Renal cortex interstitium (tissue), 11 donors: ENCODE data around the gene LAMP2. TPM values are rescaled to one million over a fixed set of nuclear protein-coding genes. Genes with fewer than 3 reads are reported as not detected.

Experiments used
- DNase-seq, 11 donors: peaks; one replicate each; pipeline ENCODE4 v3.0.0-alpha.2; 2013; ENCODE audit warnings: low read depth in 9 of 11, low spot score in 4 of 11; ENCODE audit errors: extremely low read depth in 1 of 11
- polyA plus RNA-seq, 3 donors: library from polyadenylated mRNA; unstranded; fragments of 120-200 nt; gene quantifications; one replicate each; pipeline ENCODE4 v1.2.1, GENCODE V29; 2013; ENCODE audit not compliant: insufficient read length in 3 of 3

LAMP2 gene
- polyA plus RNA-seq, 3 donors = 140 to 160 (median 158) TPM

DNA sequence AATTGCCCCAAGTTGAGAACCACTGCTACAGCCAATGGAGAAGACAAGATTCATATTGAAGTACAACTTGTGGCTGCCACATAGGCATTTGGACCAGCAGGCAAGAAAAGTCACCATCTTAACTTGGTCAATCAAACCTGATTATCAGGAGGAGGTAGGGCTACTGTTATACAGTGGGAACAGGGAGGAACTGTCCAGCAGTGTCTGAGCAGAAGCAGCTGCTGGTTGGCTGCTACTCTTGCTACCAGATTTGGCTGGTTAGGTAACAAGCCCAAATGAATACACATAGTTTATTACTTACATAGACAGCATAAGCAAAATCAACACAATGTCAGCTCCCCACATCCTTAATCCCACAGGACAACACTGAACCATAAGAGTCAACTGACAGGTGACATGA, 67.8 kb downstream of the LAMP2 start:
- DNase-seq = no peak

DNA sequence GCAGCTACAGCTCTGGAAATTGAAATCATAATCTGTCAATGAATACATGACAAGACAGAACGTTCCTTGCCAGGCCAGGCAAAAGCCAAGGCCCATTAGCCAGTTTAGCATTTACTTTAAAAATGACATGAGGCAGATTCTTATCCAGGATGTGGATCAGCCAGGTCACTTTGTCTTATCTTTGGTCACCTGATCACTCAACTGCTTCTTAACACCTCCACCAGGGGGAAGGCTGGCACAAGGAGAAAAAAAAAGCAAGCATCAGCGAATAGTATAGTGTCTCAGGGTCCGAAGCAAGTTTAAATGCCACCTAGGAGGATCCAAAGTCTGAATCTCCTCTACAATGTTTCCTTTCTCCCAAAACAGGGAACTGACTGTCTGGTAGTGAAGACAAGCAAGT, 88.4 kb downstream of the LAMP2 start:
- no peak for DNase-seq

DNA sequence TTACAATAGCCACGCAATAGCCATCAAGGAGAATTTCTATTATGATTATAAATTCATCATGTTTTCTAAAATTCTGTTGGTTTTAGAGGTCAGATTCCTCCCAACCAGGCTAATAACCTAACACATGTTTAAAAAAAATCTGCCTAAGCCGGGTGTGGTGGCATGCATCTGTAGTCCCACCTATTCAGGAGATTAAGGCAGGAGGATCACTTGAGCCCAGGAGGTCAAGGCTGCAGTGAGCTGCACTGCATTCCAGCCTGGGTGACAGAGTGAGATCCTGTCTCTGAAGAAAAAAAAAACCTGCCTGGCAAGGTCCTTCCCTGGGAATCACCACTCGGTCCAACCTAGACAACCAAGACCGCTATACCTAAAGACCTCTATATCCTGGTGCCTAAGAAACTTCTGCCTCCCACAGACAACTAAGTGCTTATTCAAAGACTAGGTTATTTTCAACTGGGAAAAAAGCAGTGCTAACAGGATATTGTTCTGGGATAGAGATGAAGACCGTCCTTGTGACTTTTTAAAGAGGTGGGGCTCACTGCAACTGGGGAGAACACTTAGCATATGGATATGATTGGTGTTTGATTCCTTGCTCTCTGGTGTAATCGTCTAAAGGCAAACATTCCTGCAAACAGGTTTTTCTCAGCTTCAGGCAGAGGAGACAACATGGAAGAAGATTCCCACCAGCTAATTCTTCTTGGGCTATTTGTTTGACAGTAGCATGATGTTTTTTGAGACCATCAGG, 89.0 kb downstream of the LAMP2 start:
- no peak for DNase-seq

- DNase-seq = no peak
These were observed 90.5 kb downstream of the LAMP2 start for GRCh38 chrX:120378570-120378969.

Other genes with a start within 250 kb of the LAMP2 start
- gene ZBTB33, start 218.5 kb downstream of the LAMP2 start, polyA plus RNA-seq = 10 to 100 TPM; 22.8 to 27.8 (median 25.8) TPM
- under 1 TPM; 0.22 to 0.63 (median 0.27) TPM for gene TMEM255A, start 157.8 kb downstream of the LAMP2 start, polyA plus RNA-seq
- gene ATP1B4, start 107.2 kb downstream of the LAMP2 start, polyA plus RNA-seq = under 1 TPM in 1 of 3 donors, not detected in 2; 0.09 TPM
- gene CUL4B, start 91.7 kb upstream of the LAMP2 start, polyA plus RNA-seq = 10 to 100 TPM; 64.6 to 79.6 (median 74.2) TPM
- gene MCTS1, start 134.8 kb upstream of the LAMP2 start, polyA plus RNA-seq = 10 to 100 TPM; 48.5 to 59.2 (median 55.2) TPM
- 10 to 100 TPM; 29.6 to 34.5 (median 30.1) TPM for gene C1GALT1C1, start 160.8 kb upstream of the LAMP2 start, polyA plus RNA-seq